Transverse colon (tissue), 3 donors: ENCODE data around the gene CTSD.

Experiments used
- CTCF ChIP-seq, 5 experiments: fragments of 200-600 bp in 3 of 5; fragments of 450-650 bp in 2 of 5; sonication (generic) in 3 of 5; IDR thresholded peaks; 1 replicate in 2 of 5; 2 replicates in 3 of 5; pipeline ENCODE4 v1.5.1; 2016 to 2017; ENCODE audit warnings: antibody characterized with exemption in 5 of 5, inconsistent platforms in 3 of 5, mild to moderate bottlenecking in 2 of 5, moderate library complexity in 1 of 5
- POLR2A ChIP-seq: fragments of 450-650 bp; IDR thresholded peaks from one replicate; pipeline ENCODE4 v1.6.1; 2016; ENCODE audit warnings: antibody characterized with exemption, mild to moderate bottlenecking, moderate library complexity

DNA sequence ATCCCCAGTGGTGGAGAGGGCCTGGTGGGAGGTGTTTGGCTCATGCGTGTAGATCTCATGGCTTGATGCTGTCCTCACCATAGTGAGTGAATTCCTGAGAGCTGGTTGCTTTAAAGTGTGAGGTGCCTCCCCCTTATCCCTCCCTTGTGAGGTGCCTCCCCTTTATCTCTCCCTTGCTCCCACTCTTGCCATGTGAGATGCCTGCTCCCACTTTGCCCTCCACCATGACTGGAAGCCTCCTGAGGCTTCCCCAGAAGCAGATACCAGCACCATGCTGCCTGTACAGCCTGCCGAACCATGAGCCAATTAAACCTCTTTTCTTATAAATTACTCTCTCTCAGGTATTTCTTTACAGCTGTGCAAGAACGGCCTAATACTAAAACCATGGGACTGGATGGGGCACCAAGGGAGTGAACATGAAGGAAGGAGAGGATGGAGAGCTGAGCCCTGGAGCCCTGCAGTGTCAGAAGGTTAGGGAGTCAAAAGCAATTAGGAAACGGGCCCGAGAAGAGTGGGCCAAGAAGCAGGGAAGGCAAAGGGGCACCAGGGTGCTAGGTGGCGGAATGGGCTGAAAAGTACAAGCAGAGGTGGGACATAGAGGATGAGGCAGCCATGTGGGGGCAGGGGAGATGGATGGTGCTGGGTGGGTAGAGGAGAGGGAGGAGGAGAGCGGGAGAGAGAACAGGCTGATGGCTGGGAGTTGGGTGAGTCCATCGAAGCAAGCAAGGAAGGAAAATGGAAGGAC is 22.8 kb downstream of the CTSD start:
- TF ChIP-seq POLR2A = no peak
- no peak for TF ChIP-seq CTCF (IDR thresholded peaks at IDR 0.05)
